Transverse colon (tissue), 4 donors: ENCODE measurements around the gene EIF2S2.

Experiments
- CTCF ChIP-seq, 5 experiments: fragments of 200-600 bp in 3 of 5; fragments of 450-650 bp in 2 of 5; sonication (generic) in 3 of 5; IDR thresholded peaks; 1 replicate in 2 of 5; 2 replicates in 3 of 5; pipeline ENCODE4 v1.5.1; 2016 to 2017; ENCODE audit warnings: antibody characterized with exemption in 5 of 5, inconsistent platforms in 3 of 5, mild to moderate bottlenecking in 2 of 5, moderate library complexity in 1 of 5
- EP300 ChIP-seq: sonication (generic); formaldehyde crosslinking; IDR thresholded peaks from one replicate; pipeline ENCODE4 v1.6.1; 2017; ENCODE audit warnings: antibody characterized with exemption, low read depth
- POLR2A ChIP-seq: fragments of 450-650 bp; IDR thresholded peaks from one replicate; pipeline ENCODE4 v1.6.1; 2016; ENCODE audit warnings: antibody characterized with exemption, mild to moderate bottlenecking, moderate library complexity
- POLR2AphosphoS5 ChIP-seq, 3 donors: sonication (generic); formaldehyde crosslinking; IDR thresholded peaks; one replicate each; pipeline ENCODE4 v1.6.1; 2016; ENCODE audit warnings: antibody characterized with exemption in 3 of 3

DNA sequence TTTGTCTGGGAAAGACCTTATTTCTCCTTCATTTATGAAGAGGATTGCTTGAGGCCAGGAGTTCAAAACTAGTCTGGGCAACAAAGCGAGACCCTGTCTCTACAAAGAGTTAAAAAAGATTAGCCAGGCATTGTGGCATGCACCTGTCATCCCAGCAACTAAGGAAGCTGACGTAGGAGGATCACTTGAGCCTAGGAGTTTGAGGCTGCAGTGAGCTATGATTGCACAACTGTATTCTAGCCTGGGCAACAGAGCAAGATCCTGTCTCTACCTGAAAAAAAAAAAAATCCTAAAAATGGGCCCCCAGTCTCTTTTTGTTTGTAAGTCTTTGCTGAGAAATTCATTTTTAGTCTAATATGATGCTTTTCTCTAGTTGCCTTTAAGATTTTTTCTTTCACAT is 29.2 kb upstream of the EIF2S2 start:
- TF ChIP-seq POLR2A = no peak
- TF ChIP-seq EP300 = no peak
- no peak for TF ChIP-seq CTCF (IDR thresholded peaks at IDR 0.05)
- TF ChIP-seq POLR2AphosphoS5 (IDR thresholded peaks at IDR 0.05) = no peak
